HG03196 (cell line): Measurements from ENCODE around the gene UBR3.
"Not testable (repeated sequence)": the region's sequence is repeated elsewhere in the genome, so short reads cannot be mapped to it uniquely, and the experiment has no call there.

Experiments used
- ATAC-seq: cut with Tn5 transposase; IDR thresholded peaks from one replicate; pipeline ENCODE4 v1.9.1; 2021; ENCODE audit not compliant: unreplicated experiment

The UBR3 gene

DNA sequence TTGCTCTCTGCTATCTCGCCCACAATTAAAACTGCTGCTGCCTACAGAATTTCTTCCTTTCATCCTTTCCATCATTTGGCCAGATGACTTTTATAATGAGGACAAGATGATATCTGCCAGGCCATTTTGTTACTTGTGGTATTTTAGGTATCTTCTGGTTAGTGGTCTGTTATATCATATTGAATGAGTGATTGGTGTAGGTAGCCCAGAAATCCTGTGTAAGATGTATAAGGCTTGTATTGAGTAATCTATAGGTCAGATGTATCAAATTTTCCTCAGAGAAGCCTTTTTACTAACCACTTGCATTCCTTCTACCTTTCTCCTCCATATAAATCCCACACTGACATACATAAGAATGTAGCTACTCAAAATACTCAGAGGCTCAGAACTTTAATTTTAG lies 118.3 kb downstream of the UBR3 start:
- ATAC-seq, result no peak

DNA sequence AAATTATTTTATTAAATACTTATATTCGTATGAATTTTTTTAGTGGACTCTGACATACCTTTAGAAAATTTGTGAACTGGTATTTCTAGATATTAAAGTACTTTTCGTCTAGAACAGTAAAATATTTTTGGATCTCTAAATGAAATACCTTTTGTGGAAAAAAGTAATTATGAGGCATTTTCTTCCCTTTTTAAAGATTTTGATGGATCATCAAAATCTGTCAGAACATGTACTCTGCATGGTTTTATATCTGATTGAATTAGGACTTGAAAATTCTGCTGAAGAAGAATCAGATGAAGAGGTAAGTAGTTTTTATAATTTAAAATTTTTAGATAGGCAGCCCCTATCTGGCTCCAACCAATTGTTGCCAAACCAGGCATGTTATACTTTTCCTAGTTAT lies 118.8 kb downstream of the UBR3 start:
- no peak for ATAC-seq

GRCh38 chr2:169946546-169946945 lies 119.3 kb downstream of the UBR3 start:
- no peak for ATAC-seq

- ATAC-seq, result no peak
Measured at GRCh38 chr2:169955940-169956339, 128.7 kb downstream of the UBR3 start.

- not testable (repeated sequence) for ATAC-seq
Measured at GRCh38 chr2:169957219-169957618, 130.0 kb downstream of the UBR3 start.

DNA sequence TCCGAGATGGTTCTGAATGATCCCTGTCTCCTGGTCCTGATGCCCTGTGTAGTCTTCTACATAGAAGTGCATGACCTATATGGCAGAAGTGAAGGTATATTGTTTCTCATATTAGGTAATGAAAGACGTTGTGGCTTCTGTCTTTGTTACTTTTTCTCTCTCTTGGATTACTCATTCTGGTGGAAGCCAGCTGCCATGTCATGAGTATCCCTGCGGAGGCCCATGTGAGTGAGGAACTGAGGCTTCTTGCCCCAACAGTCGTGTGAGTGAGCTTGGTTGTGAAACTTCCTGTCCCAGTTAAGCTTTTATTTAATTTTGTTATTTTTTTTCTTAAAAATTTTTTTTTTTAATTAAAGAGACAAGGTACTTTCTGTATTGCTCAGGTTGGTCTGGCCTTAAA lies 134.7 kb downstream of the UBR3 start:
- ATAC-seq, result no peak

DNA sequence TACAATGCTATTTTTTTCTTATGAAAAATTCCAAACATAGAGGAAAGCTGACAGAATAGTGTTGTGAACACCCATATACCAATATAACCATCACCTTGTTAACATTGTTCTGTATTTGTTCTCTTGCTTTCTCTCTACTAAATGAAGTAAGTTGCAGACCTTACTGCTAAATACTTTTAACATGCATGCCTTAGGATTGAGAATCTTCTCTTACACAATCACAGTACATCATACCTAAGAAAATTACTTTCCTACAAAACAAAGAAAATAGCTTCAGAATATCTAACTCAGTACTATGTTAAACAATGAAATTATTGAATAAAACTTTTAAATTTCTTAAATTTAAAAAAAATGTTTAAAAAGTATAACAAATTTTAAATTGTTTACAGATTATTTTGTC lies 136.5 kb downstream of the UBR3 start:
- no peak for ATAC-seq

GRCh38 chr2:169964740-169965139 lies 137.5 kb downstream of the UBR3 start:
- no peak for ATAC-seq

- no peak for ATAC-seq
Measured at GRCh38 chr2:169965495-169965894, 138.2 kb downstream of the UBR3 start.

DNA sequence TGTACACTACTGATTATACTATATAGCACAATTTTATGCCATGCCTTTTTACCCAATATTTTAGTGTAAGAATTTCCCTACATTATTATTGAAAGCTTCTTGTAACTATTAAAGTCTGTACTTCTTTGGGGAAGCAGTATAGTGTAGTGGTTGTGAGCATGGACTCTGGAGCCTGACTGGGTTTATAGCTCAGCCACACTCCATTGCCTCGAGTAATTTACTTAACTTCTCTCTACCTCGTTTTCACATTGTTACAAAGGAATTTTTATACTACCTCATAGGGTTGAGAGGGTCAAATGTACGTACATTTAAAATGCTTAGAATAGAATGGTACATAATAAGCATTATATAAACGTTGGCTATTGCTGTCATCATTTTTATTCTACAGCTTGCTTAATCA lies 139.2 kb downstream of the UBR3 start:
- ATAC-seq, result no peak

DNA sequence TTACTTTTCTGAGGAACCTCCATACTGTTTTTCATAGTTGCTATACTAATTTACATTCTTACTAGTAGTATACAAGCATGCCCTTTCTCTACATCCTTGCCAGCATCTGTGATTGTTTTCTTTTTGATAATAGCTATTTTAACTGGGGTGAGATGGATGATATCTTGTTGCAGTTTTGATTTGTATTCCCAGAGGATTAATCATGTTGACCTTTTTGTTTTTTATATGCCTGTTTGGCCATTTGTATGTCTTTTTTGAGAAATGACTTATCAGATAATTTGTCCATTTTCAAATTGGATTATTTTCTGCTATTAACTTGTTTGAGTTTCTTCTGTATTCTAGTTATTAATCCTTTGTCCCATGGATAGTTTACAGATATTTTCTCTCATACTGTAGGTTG lies 141.5 kb downstream of the UBR3 start:
- ATAC-seq, result no peak

DNA sequence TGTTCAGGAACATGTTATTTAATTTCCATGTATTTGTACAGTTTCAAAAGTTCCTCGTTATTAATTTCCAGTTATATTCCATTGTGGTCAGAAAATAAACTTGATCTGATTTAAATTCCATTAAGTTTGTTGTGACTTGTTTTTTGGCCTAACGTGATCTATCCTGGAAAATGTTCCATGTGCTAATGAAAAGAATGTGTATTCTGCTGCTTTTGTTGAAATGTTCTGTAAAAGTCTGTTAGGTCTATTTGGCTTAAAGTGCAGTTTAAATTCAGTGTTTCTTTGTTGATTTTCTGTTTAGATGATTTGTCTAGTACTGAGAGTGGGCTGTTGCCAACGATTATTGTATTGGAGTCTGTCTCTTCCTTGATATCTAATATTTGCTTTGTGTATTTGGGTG lies 148.0 kb downstream of the UBR3 start:
- ATAC-seq, result no peak

- no peak for ATAC-seq
Measured at GRCh38 chr2:169976335-169976851, 149.1 kb downstream of the UBR3 start.

- ATAC-seq, result no peak
Measured at GRCh38 chr2:169977530-169977929, 150.3 kb downstream of the UBR3 start.

DNA sequence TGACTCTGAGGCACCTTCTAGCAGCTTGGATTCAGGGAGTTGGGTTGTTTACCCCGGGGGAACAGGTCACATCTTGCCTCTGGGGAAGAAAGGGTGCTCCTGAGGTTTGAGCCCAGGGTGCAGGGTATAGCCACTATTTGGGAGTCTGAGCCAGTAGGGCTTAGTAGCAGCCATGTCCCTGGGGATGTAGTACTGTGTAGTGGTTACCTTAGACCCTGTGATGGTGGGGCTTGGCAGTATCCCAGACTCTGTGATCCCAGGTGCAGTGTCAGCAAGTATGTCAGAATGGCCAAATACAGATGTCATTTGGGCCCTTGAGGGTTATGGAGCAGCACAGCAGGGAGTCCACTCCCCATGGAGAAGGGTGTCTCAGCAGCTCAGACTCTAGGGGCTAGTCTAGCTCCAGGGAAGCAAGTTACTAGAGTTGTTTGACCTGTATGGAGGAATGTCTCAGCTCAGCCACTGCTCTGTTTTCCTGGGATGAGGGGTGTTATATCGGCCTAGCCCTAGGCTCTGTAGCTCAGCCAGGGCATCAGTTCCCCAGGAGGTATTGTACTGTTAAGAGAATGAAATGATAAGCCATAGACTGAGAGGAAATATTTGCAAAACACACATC lies 151.3 kb downstream of the UBR3 start:
- ATAC-seq, result no peak

DNA sequence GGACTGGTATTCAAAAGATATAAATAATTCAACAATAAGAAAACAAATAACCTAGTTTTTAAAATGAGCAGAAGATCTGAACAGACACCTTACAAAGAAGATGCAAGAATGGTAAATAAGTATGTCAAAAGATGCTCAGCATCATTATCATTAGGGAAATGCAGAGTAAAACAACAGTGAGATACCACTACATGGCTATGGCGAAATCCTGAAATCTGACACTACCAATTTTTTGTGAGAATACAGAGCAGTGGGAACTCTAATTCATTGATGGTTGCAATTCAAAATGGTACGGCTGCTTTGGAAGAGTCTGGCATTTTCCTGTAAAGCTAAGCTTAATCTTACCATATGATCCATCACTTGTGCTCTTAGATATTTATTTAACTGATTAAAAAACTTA lies 151.8 kb downstream of the UBR3 start:
- no peak for ATAC-seq

DNA sequence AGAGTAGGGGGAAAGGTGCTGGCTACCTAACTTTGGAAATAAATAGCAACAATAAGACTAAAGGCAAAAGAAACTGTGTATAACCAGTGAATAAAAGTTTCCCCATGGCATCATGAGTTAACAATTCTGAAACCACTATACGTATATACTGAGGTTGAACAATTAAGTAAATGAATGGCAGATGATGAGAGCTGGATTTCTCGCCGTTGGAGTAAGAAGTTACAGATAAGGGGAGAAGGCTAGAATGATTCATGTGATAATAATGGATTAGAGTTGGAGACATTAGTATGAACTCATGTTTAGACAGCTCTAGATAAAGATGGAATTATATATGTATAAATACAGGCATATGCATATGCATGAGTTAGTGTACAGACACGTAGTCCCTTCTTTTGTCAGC lies 152.7 kb downstream of the UBR3 start:
- ATAC-seq, result no peak

GRCh38 chr2:169980643-169981042 lies 153.4 kb downstream of the UBR3 start:
- ATAC-seq, result no peak

DNA sequence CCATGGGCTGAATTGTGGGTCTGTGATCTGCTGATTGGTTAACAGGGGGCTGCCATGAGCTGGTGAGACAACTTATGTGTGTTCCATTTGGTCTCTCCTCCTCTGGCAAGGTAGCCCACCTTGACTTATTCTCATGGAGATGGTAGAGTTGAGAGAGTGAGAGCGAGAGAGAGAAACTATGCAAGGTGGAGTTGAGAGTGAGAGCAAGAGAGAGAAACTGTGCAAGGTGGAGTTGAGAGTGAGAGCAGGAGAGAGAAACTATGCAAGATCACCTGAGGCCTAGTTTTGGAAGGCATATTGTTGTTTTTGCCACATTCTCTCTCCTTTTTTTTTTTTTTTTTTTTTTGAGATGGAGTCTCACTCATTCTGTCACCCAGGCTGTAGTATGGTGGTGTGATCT lies 155.7 kb downstream of the UBR3 start:
- no peak for ATAC-seq

DNA sequence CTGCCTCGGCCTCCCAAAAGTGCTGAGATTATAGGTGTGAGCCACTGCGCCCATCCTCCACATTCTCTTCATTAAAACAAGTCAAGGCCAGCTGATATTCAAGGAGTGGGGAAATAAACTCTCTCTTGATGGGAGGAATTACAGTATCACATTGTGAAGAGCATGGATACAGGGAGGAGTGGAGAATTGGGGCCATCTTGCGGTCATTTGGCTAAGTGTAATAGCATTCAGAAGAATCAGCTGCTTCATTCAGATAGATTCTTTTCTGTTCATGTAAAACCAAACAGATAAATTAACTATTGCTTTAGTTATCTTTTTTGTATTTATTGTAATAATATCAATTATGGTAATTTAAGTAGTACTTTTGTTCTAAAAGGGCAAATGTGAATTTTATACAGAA lies 156.3 kb downstream of the UBR3 start:
- no peak for ATAC-seq

DNA sequence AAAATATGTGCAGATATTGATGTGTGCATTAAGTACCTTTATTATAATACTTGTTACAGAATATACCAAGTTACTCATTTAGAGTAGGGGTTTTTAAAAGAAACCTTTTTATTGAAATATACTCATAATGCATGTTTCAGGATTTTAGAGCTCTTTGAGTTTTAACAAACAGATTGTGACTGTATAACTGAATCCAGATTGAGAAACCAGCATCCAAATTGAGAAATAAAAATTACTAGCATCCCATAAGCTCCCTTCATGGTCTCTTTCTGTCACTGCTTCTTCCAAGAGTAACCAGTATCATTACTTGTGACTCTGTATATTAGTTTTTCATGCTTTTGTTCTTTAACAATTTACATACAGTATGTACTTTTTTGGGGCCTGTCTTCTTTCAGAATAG lies 156.9 kb downstream of the UBR3 start:
- ATAC-seq, result no peak

GRCh38 chr2:169994752-169995151 lies 167.5 kb downstream of the UBR3 start:
- ATAC-seq, result no peak

DNA sequence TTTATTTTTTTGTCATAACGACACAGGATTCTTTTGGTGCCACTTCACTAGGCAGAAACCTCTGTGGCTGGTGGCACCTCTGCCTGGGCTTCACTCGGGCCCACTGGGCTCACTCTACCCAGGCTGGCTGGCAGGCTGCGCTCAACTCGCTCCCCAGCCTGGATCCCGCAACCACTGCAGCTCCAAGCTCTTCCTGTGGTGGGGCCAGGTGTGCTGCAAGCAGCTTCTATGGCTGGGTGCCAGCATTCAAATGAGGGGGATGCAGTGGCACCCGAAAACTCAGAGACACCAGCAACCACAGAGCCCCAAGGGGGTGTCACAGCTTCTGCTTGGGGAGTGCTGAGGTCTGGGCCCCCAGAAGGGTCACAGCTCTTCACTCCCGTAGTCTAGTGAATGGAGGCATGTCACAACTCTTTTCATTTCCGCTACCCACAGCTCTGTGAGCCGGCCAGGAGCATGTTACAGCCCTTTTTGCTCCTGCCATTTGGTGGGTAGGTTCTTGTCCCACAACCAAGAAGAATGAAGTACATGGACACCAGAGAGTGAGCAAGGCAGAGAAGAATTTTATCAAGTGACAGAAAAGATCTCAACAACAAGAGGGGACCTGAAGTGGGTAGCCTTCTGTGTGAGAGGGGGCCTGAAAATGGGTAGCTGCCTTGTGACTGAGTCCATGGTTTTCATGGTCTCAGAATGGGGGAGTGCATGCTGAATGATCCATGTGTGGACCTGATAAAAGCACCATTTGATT lies 170.1 kb downstream of the UBR3 start:
- no peak for ATAC-seq
